HepG2 (cell line): ENCODE data around the gene TK1. TPM values are rescaled to one million over a fixed set of nuclear protein-coding genes. Genes with fewer than 3 reads are reported as not detected.
A peak's percentile ranks its signal among the peaks of the same experiment; 100 is the strongest.

Source experiments
- ATF2 ChIP-seq: sonication (generic); formaldehyde crosslinking; IDR thresholded peaks from 2 replicates; pipeline ENCODE4 v1.4.0; 2020; ENCODE audit warnings: missing genetic modification reagents
- CBFB ChIP-seq: sonication (generic); formaldehyde crosslinking; IDR thresholded peaks from 2 replicates; pipeline ENCODE4 v1.4.0; 2020; ENCODE audit warnings: missing genetic modification reagents
- CBX2 ChIP-seq, 2 experiments: fragments of 200-600 bp in 1 of 2; sonication (generic); formaldehyde crosslinking in 1 of 2; IDR thresholded peaks; 2 replicates each; pipeline versions ENCODE4 v1.7.0 to v1.8.1; 2018 to 2022; ENCODE audit warnings: low read depth in 2 of 2, low read length in 1 of 2, mild to moderate bottlenecking in 1 of 2, missing genetic modification reagents in 1 of 2
- DNMT3B ChIP-seq: conservative IDR thresholded peaks from 2 replicates; pipeline ENCODE4 v1.6.1; 2016; ENCODE audit warnings: missing biosample characterization, control low read depth
- GFI1 ChIP-seq: sonication (generic); formaldehyde crosslinking; IDR thresholded peaks from 2 replicates; pipeline ENCODE4 v1.5.0; 2020; ENCODE audit warnings: missing genetic modification reagents, mild to moderate bottlenecking, borderline replicate concordance
- KLF9 ChIP-seq: IDR thresholded peaks from 2 replicates; pipeline ENCODE4 v1.6.1; 2016; ENCODE audit warnings: low read depth
- KMT2A ChIP-seq: sonication (generic); formaldehyde crosslinking; IDR thresholded peaks from 2 replicates; pipeline ENCODE4 v1.4.0; 2020; ENCODE audit warnings: missing genetic modification reagents
- PRPF4 ChIP-seq: fragments of 200-400 bp; formaldehyde crosslinking; IDR thresholded peaks from 2 replicates; pipeline ENCODE4 v1.6.1; 2016; ENCODE audit warnings: low read length, low read depth; ENCODE audit not compliant: poor library complexity, severe bottlenecking
- SIN3B ChIP-seq: fragments of 150-350 bp; IDR thresholded peaks from 2 replicates; pipeline ENCODE4 v1.6.1; 2014; ENCODE audit warnings: low read length
- SMARCE1 ChIP-seq: fragments of 450-650 bp; IDR thresholded peaks from 2 replicates; pipeline ENCODE4 v1.6.1; 2017; ENCODE audit warnings: borderline replicate concordance
- SRSF1 ChIP-seq: fragments of 200-400 bp; formaldehyde crosslinking; optimal IDR thresholded peaks from 2 replicates; pipeline ENCODE3; 2017; ENCODE audit warnings: mild to moderate bottlenecking, low read depth, low read length, moderate library complexity
- STAG1 ChIP-seq: sonication (generic); formaldehyde crosslinking; IDR thresholded peaks from 2 replicates; pipeline ENCODE4 v1.4.0; 2020; ENCODE audit warnings: missing genetic modification reagents
- TP53 ChIP-seq: sonication (generic); formaldehyde crosslinking; conservative IDR thresholded peaks from 2 replicates; pipeline ENCODE4 v1.4.0; 2020; ENCODE audit warnings: missing genetic modification reagents
- ZBTB1 ChIP-seq: sonication (generic); formaldehyde crosslinking; IDR thresholded peaks from 2 replicates; pipeline ENCODE4 v1.4.0; 2020; ENCODE audit warnings: missing genetic modification reagents, borderline replicate concordance
- ZC3H13 ChIP-seq: sonication (generic); formaldehyde crosslinking; IDR thresholded peaks from 2 replicates; pipeline ENCODE4 v1.8.1; 2023; ENCODE audit warnings: mild to moderate bottlenecking, missing genetic modification reagents, moderate library complexity
- ZFP1 ChIP-seq: IDR thresholded peaks from 2 replicates; pipeline ENCODE4 v1.6.1; 2016
- ZIK1 ChIP-seq: sonication (generic); formaldehyde crosslinking; IDR thresholded peaks from 2 replicates; pipeline ENCODE4 v1.5.0; 2020; ENCODE audit warnings: mild to moderate bottlenecking, low read depth, missing genetic modification reagents, borderline replicate concordance
- ZNF138 ChIP-seq: sonication (generic); formaldehyde crosslinking; IDR thresholded peaks from 2 replicates; pipeline ENCODE4 v1.5.0; 2020; ENCODE audit warnings: mild to moderate bottlenecking, low read depth, missing genetic modification reagents
- ZNF207 ChIP-seq: fragments of 450-650 bp; IDR thresholded peaks from 2 replicates; pipeline ENCODE4 v1.6.1; 2016; ENCODE audit warnings: antibody characterized with exemption, borderline replicate concordance
- ZNF558 ChIP-seq: sonication (generic); formaldehyde crosslinking; IDR thresholded peaks from 2 replicates; pipeline ENCODE4 v1.9.0; 2022; ENCODE audit warnings: mild to moderate bottlenecking, missing genetic modification reagents, borderline replicate concordance
- ZNF709 ChIP-seq: sonication (generic); formaldehyde crosslinking; IDR thresholded peaks from 2 replicates; pipeline ENCODE4 v1.5.0; 2020; ENCODE audit warnings: mild to moderate bottlenecking, missing genetic modification reagents
- polyA plus RNA-seq, 8 experiments: library from polyadenylated mRNA; depleted of rRNA in 3 of 8; stranded (reverse) in 7 of 8; unstranded in 1 of 8; fragments of >200 nt; fragmentation: Illumina TruSeq in 4 of 8; extraction: Trizol in 4 of 8; gene quantifications; 2 replicates each; pipeline versions ENCODE4 v1.2.1 to v1.2.3, GENCODE V29; 2011 to 2016; ENCODE audit warnings: low read depth in 4 of 8, missing spikeins in 1 of 8, mixed read lengths in 1 of 8; ENCODE audit not compliant: insufficient read depth in 1 of 8
- total RNA-seq, 5 experiments: library from RNA; depleted of rRNA; stranded (reverse); fragments of >200 nt; fragmentation: Illumina TruSeq; extraction: Trizol; gene quantifications; 2 replicates each; pipeline ENCODE4 v1.2.3, GENCODE V29; 2016; ENCODE audit warnings: low read depth in 1 of 5
- TF ChIP-seq, protein P1 (sequence below): sonication (generic); formaldehyde crosslinking; IDR thresholded peaks from 2 replicates; pipeline ENCODE4 v1.5.1; 2020; ENCODE audit warnings: mild to moderate bottlenecking, missing genetic modification reagents
- TF ChIP-seq, protein P2 (sequence below): sonication (generic); formaldehyde crosslinking; conservative IDR thresholded peaks from 2 replicates; pipeline ENCODE4 v1.5.0; 2020; ENCODE audit warnings: missing genetic modification reagents
- TF ChIP-seq, protein P3 (sequence below): sonication (generic); formaldehyde crosslinking; IDR thresholded peaks from 2 replicates; pipeline ENCODE4 v1.5.0; 2020; ENCODE audit warnings: missing genetic modification reagents

TK1 gene
- total and polyA plus RNA-seq, 2 of the 13 experiments (the other 11 are each of a cell fraction or from before 2014, with no cell fraction given) = 45.0 to 96.0 TPM

DNA sequence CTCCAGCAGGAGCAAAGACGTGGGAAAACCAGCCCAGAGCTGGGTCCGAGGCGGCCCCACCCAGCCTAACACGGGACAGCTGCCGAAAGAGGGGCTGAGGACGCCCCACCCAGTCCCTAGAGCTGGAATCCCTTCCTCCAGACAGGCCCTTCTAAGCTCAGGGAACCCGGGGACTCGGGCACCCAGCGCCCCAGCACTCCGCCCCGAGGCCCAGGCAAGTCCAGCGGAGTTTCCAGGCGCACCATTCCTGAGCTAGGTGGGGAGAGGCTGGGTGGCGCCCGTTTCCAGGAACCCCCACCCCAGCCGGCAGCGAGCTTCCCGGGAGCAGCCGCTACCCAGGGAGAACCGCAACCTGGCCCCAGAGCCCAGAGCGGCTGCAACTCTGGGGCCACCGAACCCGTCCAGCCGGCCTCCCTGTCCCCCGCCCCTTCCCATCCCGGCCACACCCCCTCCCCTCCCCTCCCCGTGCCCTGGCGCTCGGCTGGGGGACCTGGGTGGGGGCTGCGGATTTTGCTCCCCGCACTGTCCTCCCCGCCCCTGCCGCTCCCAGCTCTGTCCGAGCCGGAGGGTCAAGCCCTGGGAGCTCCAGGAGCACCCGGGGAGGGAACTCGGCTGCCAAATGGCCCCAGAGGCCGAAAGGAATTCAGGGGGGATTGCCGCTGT, 58.8 kb downstream of the TK1 start (continued):
- TF ChIP-seq, protein P1, sequence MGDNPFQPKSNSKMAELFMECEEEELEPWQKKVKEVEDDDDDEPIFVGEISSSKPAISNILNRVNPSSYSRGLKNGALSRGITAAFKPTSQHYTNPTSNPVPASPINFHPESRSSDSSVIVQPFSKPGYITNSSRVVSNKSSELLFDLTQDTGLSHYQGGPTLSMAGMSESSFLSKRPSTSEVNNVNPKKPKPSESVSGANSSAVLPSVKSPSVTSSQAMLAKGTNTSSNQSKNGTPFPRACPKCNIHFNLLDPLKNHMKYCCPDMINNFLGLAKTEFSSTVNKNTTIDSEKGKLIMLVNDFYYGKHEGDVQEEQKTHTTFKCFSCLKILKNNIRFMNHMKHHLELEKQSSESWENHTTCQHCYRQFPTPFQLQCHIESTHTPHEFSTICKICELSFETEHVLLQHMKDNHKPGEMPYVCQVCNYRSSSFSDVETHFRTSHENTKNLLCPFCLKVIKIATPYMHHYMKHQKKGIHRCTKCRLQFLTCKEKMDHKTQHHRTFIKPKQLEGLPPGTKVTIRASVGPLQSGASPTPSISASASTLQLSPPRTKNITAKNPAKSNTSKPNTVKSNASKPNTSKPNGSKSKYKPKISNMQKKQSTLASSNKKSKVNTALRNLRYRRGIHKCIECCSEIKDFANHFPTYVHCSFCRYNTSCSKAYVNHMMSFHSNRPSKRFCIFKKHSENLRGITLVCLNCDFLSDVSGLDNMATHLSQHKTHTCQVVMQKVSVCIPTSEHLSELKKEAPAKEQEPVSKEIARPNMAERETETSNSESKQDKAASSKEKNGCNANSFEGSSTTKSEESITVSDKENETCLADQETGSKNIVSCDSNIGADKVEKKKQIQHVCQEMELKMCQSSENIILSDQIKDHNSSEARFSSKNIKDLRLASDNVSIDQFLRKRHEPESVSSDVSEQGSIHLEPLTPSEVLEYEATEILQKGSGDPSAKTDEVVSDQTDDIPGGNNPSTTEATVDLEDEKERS = 0 out of 2 replicates have a peak, but pooled peaks have one; percentile 34
- TF ChIP-seq SRSF1 = peak; percentile 53
- TF ChIP-seq SMARCE1 = no peak
- no peak; the same call in 1 of the 2 replicates for TF ChIP-seq ZIK1 (CRISPR knock-in tag)
- no peak for TF ChIP-seq ZNF207
- no peak; the same call in 1 of the 2 replicates for TF ChIP-seq ZNF558
- TF ChIP-seq KMT2A = peak; percentile 20
- TF ChIP-seq PRPF4 = no peak
- no peak for TF ChIP-seq ZNF138 (CRISPR knock-in tag)
- 0 out of 2 replicates have a peak, but pooled peaks have one; percentile 25 for TF ChIP-seq ZC3H13 (CRISPR knock-in tag)
- TF ChIP-seq CBX2 (IDR thresholded peaks at IDR 0.05; ENCODE audit: low read depth, low read length) = no peak
- no peak for TF ChIP-seq CBX2 (CRISPR knock-in tag; IDR thresholded peaks at IDR 0.05; ENCODE audit: low read depth)
- 0 out of 2 replicates have a peak, but pooled peaks have one; percentile 7 for TF ChIP-seq GFI1 (CRISPR knock-in tag)
- no peak for TF ChIP-seq DNMT3B (CRISPR knock-in tag)
- 0 out of 2 replicates have a peak, but pooled peaks have one; percentile 20 for TF ChIP-seq TP53 (CRISPR knock-in tag)
- TF ChIP-seq ATF2 (CRISPR knock-in tag) = no peak
- peak; percentile 20; the same call in 1 of the 2 replicates for TF ChIP-seq KLF9 (CRISPR knock-in tag)
- no peak for TF ChIP-seq SIN3B
- TF ChIP-seq, protein P2, sequence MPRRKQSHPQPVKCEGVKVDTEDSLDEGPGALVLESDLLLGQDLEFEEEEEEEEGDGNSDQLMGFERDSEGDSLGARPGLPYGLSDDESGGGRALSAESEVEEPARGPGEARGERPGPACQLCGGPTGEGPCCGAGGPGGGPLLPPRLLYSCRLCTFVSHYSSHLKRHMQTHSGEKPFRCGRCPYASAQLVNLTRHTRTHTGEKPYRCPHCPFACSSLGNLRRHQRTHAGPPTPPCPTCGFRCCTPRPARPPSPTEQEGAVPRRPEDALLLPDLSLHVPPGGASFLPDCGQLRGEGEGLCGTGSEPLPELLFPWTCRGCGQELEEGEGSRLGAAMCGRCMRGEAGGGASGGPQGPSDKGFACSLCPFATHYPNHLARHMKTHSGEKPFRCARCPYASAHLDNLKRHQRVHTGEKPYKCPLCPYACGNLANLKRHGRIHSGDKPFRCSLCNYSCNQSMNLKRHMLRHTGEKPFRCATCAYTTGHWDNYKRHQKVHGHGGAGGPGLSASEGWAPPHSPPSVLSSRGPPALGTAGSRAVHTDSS (CRISPR knock-in tag) = no peak
- no peak for TF ChIP-seq CBFB
- TF ChIP-seq STAG1 (CRISPR knock-in tag) = no peak
- TF ChIP-seq, protein P3, sequence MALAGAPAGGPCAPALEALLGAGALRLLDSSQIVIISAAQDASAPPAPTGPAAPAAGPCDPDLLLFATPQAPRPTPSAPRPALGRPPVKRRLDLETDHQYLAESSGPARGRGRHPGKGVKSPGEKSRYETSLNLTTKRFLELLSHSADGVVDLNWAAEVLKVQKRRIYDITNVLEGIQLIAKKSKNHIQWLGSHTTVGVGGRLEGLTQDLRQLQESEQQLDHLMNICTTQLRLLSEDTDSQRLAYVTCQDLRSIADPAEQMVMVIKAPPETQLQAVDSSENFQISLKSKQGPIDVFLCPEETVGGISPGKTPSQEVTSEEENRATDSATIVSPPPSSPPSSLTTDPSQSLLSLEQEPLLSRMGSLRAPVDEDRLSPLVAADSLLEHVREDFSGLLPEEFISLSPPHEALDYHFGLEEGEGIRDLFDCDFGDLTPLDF (CRISPR knock-in tag) = no peak
- no peak for TF ChIP-seq ZFP1 (CRISPR knock-in tag)
- no peak for TF ChIP-seq ZNF709 (CRISPR knock-in tag)
- TF ChIP-seq ZBTB1 (CRISPR knock-in tag) = no peak
